ENCODE measurements around the gene MAPK8. TPM values are rescaled to one million over a fixed set of nuclear protein-coding genes. Genes with fewer than 3 reads are reported as not detected.

The MAPK8 gene
- total RNA-seq, 2 donors from 2014 or later = 29.1 to 36.7 TPM

DNA sequence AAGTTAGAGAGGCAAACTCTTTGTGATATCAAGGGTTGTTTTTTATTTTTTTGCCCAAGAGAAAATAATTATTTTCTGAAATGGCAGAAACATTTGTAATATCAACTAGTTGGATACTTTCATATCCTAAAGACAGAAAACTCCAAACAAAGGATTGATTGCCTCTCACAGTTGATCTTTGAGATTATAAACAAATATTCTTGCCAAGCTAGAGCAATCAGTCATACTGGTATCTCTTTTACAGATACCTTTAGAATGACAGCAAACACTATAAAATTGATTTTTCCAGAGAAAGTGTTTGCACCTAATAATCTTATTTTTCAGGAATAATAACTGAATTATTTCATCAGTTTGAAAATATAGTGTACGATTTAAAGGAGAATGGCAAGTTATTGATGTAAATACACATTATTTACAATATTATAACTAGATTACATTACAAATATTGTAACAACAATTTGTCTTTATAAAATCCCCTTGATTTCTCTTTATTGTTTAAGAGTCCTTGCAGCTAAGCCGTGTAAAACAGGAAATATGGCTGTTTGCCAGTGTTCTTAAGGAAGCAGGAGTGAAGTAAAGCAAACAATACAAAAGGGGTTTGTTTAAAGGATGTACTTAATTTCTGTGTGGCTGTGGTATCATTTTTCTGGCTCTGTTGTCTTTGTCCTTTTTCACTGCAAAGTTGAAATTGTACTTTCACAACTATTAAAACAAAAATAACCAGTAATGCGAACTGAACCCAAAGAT, 58.4 kb downstream of the MAPK8 start:
- no peak for DNase-seq (ENCODE audit: low spot score)
- intact Hi-C loops (cut with DNase I) = loop anchor here (5.0 to 10.0 kb wide), 2 partner anchors 290 to 292 kb away; no protein-coding TSS in a partner anchor

- intact Hi-C loops (cut with DNase I) = loop anchor here in 1 of 2 donors (10.0 kb wide), 1 partner anchor 289 kb away; no protein-coding TSS in a partner anchor
- no peak for DNase-seq (ENCODE audit: low spot score)
Measured at GRCh38 chr10:48365668-48366067, 59.2 kb downstream of the MAPK8 start.

DNA sequence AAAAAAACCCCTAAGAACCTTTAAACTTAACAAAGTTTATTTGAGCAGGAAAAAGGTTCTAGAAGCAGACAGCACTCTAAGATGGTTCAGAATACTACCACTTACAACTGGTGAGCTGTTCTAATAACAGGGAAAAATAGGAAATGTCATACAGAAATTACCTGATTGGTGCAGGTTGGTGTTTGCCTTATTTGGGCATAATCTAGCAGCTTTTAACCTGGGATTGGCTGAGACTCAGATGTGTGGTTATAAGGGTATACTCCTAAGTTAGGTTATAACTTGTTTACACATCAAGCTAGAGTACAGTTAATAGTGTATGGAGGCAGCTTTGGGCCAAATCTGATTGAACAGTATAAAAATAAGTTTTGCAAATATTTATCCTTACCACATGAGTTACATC, 59.8 kb downstream of the MAPK8 start:
- no peak for DNase-seq (ENCODE audit: low spot score)
- intact Hi-C loops (cut with DNase I) = loop anchor here in 1 of 2 donors (10.0 kb wide), 1 partner anchor 289 kb away; no protein-coding TSS in a partner anchor

DNA sequence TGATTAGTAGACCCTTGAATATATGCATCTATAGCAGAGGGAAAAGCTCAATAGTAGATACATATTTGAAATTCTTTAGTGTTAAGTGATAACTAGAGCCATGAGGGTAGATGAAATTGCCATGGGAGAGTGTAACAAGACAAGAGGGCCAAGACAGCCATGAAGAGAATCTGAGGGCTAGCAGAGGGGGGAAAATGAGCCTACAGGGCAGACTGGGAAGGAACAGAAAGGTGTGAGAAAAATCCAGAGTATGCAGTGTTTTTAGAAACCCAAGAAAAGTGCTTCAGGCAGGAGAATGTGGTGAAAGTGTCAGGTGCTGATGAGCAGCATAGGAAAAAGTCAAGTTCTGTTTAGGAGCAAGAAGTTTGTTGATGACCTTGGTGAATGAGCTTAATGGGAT, 63.0 kb downstream of the MAPK8 start:
- DNase-seq (ENCODE audit: low spot score) = no peak
- intact Hi-C loops (cut with DNase I) = loop anchor here in 1 of 2 donors (10.0 kb wide), 1 partner anchor 285 kb away; no protein-coding TSS in a partner anchor

DNA sequence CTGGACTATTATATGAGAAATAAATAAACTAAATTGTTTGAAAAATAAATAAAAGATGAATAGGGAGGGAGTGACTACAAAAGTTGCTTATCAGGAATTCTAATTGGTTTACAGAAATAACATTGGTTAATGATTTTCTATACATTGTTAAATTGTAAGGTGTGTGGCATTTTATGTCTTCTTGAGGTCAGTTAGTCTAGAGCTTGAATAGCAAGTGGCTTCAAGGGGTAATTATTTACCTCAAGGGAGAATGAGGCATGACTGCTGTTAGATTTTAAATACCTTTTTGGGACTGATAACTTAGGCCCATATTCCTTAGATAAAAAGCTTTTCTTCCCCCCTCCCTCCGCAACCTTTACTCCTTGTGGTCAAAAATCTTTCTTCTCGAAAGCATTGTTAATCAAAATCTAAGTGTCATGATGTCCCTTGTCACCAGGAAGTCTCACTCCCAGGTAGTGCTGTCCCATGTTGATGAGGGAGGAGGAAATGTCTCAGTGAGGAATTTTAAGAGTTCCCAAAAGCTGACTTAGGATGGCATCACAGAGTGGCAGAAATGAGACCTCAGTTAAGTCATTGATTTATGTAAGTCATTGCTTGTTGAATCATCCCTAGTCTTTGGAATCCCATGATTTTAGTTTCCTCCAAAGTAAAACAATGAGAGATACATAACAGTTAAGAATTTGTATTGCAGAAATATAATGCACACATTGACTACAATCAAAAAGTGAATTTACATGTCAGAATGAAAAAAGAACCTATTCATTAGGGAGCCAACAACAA, 71.5 kb downstream of the MAPK8 start:
- DNase-seq (ENCODE audit: low spot score) = no peak
- intact Hi-C loops (cut with DNase I) = no loop called here

- no peak for DNase-seq (ENCODE audit: low spot score)
- intact Hi-C loops (cut with DNase I) = no loop called here
Measured at GRCh38 chr10:48378675-48379074, 72.2 kb downstream of the MAPK8 start.

- intact Hi-C loops (cut with DNase I) = no loop called here
- no peak for DNase-seq (ENCODE audit: low spot score)
Measured at GRCh38 chr10:48381971-48382370, 75.5 kb downstream of the MAPK8 start.

DNA sequence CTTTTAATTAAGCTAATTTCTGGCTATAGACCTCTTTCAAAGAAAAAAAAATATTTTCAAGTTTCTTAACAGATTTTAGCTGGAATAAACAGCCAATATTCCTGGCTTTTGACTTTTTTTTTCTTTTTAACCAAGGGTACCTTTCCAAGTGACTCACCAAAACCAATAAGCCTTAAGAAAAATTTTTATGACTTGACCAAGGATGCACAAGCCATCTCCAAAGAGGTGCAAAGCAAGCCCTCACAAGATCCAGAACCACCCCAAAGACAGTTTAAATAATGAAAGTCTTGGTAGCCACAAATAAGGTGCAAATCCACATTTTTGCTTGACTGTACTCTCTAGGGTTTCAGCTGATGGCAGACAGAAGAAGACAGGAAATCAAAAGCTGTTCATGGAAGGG, 76.5 kb downstream of the MAPK8 start:
- intact Hi-C loops (cut with DNase I) = no loop called here
- no peak for DNase-seq (ENCODE audit: low spot score)

GRCh38 chr10:48383393-48383792, 76.9 kb downstream of the MAPK8 start:
- intact Hi-C loops (cut with DNase I) = no loop called here
- DNase-seq (ENCODE audit: low spot score) = no peak

DNA sequence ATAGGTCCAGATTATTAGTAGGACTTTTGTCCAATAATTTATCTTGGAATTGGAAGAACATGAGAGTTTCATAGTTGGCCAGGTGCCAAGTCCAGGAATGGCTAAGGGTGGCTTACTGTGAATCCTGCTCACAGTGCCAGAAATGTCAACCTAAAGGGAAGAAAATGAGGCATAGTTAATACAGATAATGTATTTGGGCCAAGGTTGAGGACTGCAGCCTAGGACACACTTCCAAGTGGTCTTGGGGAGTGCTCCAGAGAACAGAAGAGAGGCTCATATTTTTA, 78.2 kb downstream of the MAPK8 start:
- no peak for DNase-seq (ENCODE audit: low spot score)
- intact Hi-C loops (cut with DNase I) = no loop called here

DNA sequence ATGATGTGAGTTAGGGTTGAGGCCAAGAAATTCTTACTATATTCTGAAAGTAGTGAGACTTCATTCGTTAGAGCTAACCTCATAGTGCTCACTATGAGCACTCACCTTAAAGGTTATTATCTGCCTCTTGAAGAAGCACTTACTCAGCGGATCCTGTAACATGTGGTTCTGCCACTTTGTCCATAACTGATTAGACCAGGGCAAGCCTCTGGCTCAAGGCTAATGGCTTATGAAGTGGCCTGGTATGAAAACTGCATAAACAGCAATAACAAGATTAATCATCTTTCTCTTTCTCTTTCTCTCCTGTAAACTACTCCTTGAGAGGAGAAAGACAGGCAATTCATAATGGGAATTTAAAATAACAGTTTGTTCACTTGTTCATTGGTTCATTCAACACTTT, 82.8 kb downstream of the MAPK8 start:
- intact Hi-C loops (cut with DNase I) = no loop called here
- DNase-seq (ENCODE audit: low spot score) = no peak

GRCh38 chr10:48389846-48390557, 83.5 kb downstream of the MAPK8 start:
- intact Hi-C loops (cut with DNase I) = no loop called here
- no peak for DNase-seq (ENCODE audit: low spot score)

- no peak for DNase-seq (ENCODE audit: low spot score)
- intact Hi-C loops (cut with DNase I) = no loop called here
Measured at GRCh38 chr10:48390558-48390871, 84.0 kb downstream of the MAPK8 start.

DNA sequence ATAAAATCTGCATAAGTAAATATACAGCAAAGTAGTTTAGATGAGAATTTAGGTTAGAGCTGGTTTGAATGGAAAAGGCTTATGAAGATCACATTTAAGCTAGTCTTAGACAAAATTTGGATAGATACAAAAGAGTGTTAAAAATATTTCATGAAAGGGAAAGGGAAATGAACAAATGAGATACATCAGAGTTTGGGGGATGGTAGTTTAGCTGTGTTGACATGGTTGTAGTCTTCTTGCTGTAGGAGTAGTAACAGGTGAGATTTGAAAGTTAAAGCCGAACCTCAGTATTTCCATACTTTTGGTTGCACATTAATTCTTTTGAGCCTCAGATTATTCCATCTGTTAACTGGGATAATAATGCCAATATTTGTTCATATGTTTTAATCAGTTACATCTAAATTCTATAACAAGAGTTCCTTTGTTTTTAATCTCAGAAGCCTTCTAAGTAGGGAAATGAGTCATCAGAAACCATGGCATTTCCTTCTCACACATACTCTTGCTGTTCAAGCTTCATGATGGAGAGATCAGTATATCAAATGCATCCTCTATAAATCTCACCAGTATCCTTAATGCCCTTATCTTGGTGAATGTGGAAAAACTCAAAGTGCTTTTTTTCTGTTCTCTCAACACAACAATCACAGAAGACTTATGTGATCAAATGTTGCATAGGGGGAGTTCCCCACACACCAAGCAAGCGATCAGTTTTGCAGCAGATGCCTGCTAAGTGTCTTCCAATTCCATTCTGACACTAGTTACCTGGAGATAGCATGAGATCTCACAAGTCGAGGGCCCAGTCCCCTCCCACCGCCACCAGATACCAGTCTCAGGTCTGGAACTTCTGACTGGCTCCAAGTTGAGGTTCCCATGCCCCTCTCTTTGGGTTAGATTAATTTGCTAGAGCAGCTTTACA, 84.7 kb downstream of the MAPK8 start:
- intact Hi-C loops (cut with DNase I) = no loop called here
- DNase-seq (ENCODE audit: low spot score) = no peak

GRCh38 chr10:48391994-48392393, 85.5 kb downstream of the MAPK8 start:
- no peak for DNase-seq (ENCODE audit: low spot score)
- intact Hi-C loops (cut with DNase I) = no loop called here

- intact Hi-C loops (cut with DNase I) = no loop called here
- DNase-seq (ENCODE audit: low spot score) = no peak
Measured at GRCh38 chr10:48398261-48398660, 91.8 kb downstream of the MAPK8 start.

GRCh38 chr10:48399056-48399541, 92.6 kb downstream of the MAPK8 start:
- DNase-seq (ENCODE audit: low spot score) = no peak
- intact Hi-C loops (cut with DNase I) = no loop called here

GRCh38 chr10:48399551-48399950, 93.1 kb downstream of the MAPK8 start:
- intact Hi-C loops (cut with DNase I) = no loop called here
- DNase-seq (ENCODE audit: low spot score) = no peak

- intact Hi-C loops (cut with DNase I) = no loop called here
- DNase-seq (ENCODE audit: low spot score) = no peak
Measured at GRCh38 chr10:48400129-48400849, 93.8 kb downstream of the MAPK8 start.

Data from posterior vena cava (tissue), 2 donors.